HG03045 (cell line): ENCODE data around the gene SLC26A3.

Experiments used
- ATAC-seq: cut with Tn5 transposase; IDR thresholded peaks from one replicate; pipeline ENCODE4 v1.9.1; 2021; ENCODE audit warnings: mild to moderate bottlenecking, moderate library complexity; ENCODE audit not compliant: unreplicated experiment

SLC26A3 gene

DNA sequence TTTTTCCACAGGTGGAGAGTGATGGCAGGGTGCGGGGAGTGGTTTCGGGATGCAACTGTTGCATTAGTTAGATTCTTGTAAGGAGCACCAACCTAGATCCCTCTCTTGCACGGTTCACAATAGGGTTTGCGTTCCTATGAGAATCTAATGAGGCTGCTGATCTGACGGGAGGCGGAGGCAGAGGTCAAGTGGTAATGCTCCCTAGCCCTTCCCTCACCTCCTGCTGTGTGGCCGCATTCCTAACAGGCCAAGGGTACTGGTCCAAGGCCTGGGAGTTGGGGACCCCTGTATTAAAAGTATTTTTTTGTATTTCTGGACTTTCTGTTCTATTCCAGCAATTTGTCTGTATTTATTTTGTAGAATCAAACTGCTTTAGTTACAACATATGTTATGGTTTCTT is 51.9 kb downstream of the SLC26A3 start:
- ATAC-seq: no peak

- no peak for ATAC-seq
Measured at GRCh38 chr7:107746006-107746405, 57.0 kb downstream of the SLC26A3 start.

GRCh38 chr7:107744345-107744750 is 58.7 kb downstream of the SLC26A3 start:
- peak; percentile 39 for ATAC-seq

GRCh38 chr7:107743567-107744344 is 59.3 kb downstream of the SLC26A3 start, which contains the start of gene CBLL1:
Gene CBLL1 (plus strand): TSS chr7:107744142. CDS start chr7:107744164, 22 bp downstream.
- peak; percentile 93 for ATAC-seq

DNA sequence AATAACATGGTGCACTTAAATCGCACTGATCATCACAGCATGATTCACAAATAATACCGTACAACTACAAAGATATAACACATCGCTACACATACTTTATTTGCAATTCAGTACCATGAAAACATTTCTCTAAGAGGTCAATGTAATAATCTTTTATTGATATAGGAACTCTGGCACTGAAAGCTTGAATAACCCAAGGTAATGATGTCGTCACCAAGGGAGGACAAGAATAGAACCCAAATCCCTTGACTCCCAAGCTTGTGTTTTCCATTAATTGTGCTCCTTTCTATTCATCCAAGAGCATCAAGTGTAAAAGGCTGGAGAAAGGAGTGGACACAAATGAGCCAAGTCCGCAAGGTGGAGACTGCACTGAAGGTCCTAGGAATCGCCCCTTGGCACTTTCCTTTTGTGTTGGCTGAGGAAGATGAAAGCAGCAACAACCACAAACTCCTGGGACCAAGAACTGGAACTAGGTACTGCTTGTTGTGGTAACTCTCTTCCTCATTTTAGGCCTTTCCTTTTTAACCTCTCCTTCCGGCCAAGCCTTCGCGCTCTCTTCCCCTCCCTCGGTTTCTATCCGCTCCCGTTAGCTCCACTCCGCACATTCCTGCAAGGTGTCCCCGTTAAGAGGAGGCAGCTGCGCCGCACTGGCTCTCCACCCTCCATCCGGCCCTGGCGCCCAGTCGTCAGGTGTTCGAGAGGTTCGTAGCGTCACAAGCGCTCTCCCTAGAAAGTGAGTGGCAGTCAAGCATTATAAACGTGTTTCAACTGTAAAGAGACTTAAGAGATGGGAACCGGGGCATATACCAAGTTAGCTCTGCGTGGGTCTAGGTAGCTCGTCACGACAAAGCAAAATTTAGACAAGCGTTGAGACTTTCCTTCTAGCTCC is 60.1 kb downstream of the SLC26A3 start:
- ATAC-seq: peak; percentile 31

- no peak for ATAC-seq
Measured at GRCh38 chr7:107728276-107728675, 74.7 kb downstream of the SLC26A3 start.

DNA sequence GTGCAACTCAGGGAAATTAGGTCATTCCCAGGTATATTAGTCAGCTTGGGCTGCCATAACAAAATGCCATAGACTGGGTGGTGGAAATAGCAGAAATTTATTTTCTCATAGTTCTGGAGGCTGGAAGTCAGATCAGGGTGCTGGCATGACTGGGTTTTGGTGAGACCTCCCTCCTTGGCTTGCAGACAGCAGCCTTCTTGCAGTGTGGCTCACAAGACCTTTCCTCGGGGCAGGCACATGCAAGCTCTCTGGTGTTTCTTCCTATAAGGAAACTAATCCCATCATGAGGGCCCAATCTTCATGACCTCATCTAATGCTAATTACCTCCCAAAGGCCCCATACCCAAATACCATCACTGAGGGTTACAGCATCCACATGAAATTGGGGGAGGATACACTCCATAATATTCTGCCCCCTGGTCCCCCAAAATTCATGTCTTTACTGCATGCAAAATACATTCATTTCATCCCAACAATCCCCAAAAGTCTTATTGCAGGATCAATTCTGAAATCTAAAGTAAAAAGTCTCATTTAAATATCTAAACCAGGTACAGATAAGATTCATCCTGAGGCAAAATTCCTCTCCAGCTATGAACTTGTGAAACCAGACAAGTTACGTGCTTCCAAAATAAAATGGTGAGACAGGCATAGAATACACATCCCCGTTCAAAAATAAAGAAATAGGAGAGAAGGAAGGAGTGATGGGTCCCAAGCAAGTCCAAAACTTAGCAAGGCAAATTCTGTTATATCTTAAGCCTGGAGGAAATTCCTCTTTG is 76.5 kb downstream of the SLC26A3 start:
- ATAC-seq: no peak

- no peak for ATAC-seq
Measured at GRCh38 chr7:107725138-107725740, 77.8 kb downstream of the SLC26A3 start.

DNA sequence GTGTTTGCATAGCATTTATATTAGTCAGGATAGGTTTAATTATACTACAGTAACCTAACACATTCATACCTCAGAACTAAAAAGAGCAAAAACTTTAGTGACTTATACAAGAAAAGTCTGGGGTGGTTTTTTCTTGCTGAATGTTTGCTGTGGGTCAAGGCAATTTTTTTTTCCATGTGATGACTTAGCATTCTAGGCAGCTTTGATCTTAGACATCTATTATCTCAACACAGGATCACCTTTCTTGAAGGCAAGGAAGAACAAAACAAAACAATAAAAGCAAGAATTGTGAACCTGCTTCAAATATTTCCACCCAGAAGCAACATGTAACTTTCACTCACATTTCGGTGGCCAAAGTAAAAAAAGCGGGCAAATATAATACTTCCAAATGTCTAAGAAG is 79.8 kb downstream of the SLC26A3 start:
- no peak for ATAC-seq

GRCh38 chr7:107721286-107721685 is 81.7 kb downstream of the SLC26A3 start:
- ATAC-seq: no peak

DNA sequence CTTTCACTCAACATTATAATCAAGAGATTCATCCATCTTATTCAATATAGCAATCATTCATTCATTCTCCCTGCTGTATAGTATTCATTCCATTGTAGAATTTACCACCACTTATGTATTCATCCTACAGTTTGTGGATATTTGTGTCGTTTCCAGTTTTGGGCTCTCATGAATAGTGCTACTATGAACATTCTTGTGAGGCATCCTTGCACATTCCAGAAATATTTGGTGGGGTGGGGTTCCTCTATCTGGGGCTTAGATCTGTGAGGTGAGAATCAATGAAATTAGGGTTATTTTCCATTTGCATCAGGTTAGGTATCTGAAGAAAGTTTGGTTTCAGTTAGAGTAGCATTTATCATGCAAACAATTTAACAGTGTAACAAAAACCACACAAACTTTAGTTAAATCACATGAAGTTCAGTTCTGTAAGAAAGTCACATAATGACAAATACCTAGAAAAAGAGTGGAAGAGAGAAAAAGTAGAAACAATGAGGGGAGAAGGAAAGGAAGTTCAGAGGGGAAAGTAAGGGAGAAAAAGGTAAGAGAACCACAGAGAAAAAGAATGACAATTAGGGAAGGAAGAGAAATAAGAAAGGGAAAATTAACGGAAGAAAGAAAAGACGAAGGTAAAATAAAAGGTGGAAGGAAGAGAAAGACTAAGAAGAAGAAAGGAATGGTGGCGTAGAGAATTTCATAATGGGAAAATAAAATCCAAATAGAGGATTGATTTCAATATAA is 84.4 kb downstream of the SLC26A3 start:
- no peak for ATAC-seq

GRCh38 chr7:107715531-107715930 is 87.5 kb downstream of the SLC26A3 start:
- no peak for ATAC-seq
